Activated T-helper 2 cell treated with anti-CD3 and anti-CD28 coated beads, Interferon-gamma antibody, Interleukin-2, Interleukin-4, amounts not matched to agents 10 μg/mL and 5 μg/mL and 100 μg/mL, durations not matched to agents 14 hours and 24 hours and 36 hours (primary cell): Measurements from ENCODE around the gene NTM. TPM values are rescaled to one million over a fixed set of nuclear protein-coding genes. Genes with fewer than 3 reads are reported as not detected.
"Not testable (repeated sequence)": the region's sequence is repeated elsewhere in the genome, so short reads cannot be mapped to it uniquely, and the experiment has no call there.

Experiments used
- DNase-seq: peaks from one replicate; pipeline ENCODE4 v3.0.0; 2021; ENCODE audit warnings: low spot score
- H3K27ac Mint-ChIP-seq: one replicate; pipeline ENCODE4 v1.8.0; 2021; ENCODE audit warnings: mixed read lengths
- H3K27me3 Mint-ChIP-seq: one replicate; pipeline ENCODE4 v1.8.0; 2021; ENCODE audit warnings: low read depth, mixed read lengths
- H3K36me3 Mint-ChIP-seq: one replicate; pipeline ENCODE4 v1.8.0; 2021; ENCODE audit warnings: low read depth, mixed read lengths
- H3K4me1 Mint-ChIP-seq: one replicate; pipeline ENCODE4 v1.8.0; 2021; ENCODE audit warnings: low read depth, mixed read lengths
- H3K4me3 Mint-ChIP-seq: one replicate; pipeline ENCODE4 v1.8.0; 2021; ENCODE audit warnings: low read depth, mild to moderate bottlenecking, moderate library complexity, mixed read lengths
- H3K9me3 Mint-ChIP-seq: one replicate; pipeline ENCODE4 v1.8.0; 2021; ENCODE audit warnings: mixed read lengths
- intact Hi-C: fragments of 100-400 bp; cut with micrococcal nuclease; formaldehyde crosslinking; loops from one replicate; pipeline ENCODE4 v1.15.1; 2023
- total RNA-seq: library from RNA; stranded (reverse); gene quantifications from 2 replicates; pipeline ENCODE4 v1.2.3, GENCODE V29; 2022

Gene NTM
- total RNA-seq, 1 donor from 2014 or later: not detected

DNA sequence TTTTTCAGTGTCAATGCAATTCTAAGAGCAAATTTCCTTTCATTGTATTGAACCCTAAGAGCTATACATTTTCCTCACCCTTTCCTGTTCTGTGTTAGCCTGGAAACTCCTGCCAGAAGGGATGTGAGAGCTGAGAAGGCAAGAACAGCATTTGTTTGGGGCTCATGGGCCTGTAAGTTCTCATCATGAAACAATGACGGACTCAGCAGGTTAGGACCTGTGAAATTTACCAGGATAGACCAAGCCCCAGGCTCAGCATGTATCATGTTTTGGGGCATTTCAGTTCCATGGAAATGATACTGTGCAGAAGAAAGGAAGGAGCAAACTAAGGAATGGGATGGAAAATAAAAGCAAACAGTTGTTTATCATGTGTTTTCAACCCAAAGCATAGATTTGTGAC, 41.6 kb downstream of the NTM start:
- no peak for DNase-seq
- H3K36me3 Mint-ChIP-seq: no peaks in the 10 kb centered on the region
- no peaks in the 10 kb centered on the region for H3K9me3 Mint-ChIP-seq
- H3K4me3 Mint-ChIP-seq: no peak overlapping the region
- H3K4me1 Mint-ChIP-seq: no peaks in the 10 kb centered on the region
- no peaks in the 10 kb centered on the region for H3K27me3 Mint-ChIP-seq
- intact Hi-C loops: no loop called here
- no peak overlapping the region for H3K27ac Mint-ChIP-seq

DNA sequence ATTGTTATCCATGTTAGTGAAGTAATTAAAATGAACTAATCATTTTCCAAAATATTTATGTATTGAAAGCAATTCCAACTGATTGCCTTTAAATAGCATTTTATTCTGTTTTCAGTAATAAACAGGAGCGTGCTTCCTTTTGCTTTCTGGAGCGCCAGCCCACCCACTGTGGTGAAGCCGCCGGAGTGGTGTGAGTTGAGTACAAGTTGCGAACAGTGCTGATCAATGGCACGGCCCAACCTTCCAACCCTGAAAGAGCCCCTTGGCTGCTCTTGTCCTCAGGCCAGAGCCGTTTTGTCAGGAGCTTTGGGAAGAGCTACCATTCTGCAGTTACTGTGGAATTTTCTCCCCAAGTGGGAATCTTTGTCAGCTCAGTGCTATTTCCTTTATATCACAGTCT, 42.8 kb downstream of the NTM start:
- no peak overlapping the region for H3K4me3 Mint-ChIP-seq
- no peak for DNase-seq
- H3K27ac Mint-ChIP-seq: no peak overlapping the region
- no peaks in the 10 kb centered on the region for H3K9me3 Mint-ChIP-seq
- intact Hi-C loops: no loop called here
- no peaks in the 10 kb centered on the region for H3K27me3 Mint-ChIP-seq
- H3K4me1 Mint-ChIP-seq: no peaks in the 10 kb centered on the region
- no peaks in the 10 kb centered on the region for H3K36me3 Mint-ChIP-seq

DNA sequence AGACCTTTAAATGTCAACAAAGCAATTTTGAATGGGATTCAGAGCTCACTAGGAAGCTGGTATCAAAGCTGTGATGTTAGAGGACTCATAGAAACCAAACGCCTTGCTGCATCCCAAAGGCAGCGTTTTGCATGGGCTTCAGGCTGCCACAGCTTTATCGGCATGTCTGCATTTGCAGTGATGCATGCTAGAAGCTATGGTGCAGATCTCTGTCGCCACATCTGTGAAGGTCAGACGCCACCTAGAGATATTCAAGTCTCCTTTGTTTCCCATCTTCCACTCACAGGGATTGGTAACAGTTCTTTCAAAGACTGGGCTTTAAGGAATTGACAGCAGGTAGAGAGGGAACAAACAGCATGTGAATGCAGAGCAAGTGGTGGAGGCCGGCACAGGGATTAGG, 47.8 kb downstream of the NTM start:
- H3K36me3 Mint-ChIP-seq: no peaks in the 10 kb centered on the region
- H3K4me3 Mint-ChIP-seq: no peak overlapping the region
- H3K9me3 Mint-ChIP-seq: no peaks in the 10 kb centered on the region
- no peak for DNase-seq
- no peak overlapping the region for H3K27ac Mint-ChIP-seq
- no peaks in the 10 kb centered on the region for H3K4me1 Mint-ChIP-seq
- no peaks in the 10 kb centered on the region for H3K27me3 Mint-ChIP-seq
- intact Hi-C loops: no loop called here

DNA sequence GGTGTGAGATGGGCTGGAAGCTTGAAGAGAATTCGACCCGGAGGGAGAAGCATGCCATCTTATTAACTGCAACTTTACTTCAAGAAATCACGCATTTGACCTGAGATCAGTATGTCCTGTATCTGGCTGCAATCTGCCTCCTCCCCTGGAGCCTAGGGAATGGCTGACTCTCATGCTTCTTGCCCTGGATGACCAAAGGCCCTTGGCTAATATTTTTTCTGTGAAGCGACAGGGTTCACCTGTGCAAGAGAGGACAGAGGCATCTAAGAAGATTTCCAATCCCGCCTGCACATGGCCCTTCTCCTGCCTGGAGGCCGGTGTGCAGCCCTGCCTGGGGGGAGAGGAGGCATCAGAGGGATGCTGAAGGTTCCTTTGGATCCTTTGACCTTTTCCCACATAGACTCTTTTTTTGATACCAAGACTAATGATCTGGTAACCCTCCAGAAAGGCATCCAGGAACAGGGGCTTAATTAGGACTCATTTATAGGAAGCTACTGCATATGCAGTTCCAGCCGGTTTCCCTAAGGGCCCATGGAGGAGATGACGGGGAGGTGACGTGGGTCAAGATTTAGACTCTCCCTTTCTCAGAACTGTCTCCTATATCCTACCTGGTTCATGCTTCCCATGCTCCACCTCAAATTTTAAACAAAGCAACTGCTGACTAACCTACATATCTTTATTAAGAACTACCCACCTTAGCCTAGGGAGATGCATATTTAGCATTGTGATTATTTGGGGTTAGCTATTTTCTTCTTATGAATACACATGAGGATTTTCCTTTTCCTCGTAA, 50.8 kb downstream of the NTM start:
- Mint-ChIP-seq H3K4me3 (no peak overlapping the region), H3K36me3 (no peaks in the 10 kb centered on the region), H3K27ac (no peak overlapping the region), H3K4me1 (no peaks in the 10 kb centered on the region), H3K9me3 (no peaks in the 10 kb centered on the region), H3K27me3 (no peaks in the 10 kb centered on the region)
- DNase-seq: no peak
- intact Hi-C loops: no loop called here

DNA sequence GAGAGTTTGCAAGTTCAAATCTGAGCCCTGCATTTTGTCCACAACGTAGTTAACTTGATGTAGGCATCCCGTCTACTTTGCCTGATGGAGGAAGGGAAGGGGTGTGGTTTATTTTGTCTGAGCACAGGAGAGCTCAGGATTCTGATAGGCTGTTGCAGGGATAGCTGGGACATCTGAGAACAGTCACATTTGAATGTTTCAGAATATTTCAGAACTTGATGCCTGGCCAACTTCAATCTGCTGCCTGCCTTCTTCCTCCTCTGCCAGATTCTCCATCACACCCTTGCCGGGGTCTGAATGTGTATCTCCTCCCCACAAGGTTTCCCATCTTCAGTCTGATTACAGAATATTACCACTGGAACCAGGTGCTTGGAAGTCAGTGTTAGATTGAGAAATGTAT, 51.6 kb downstream of the NTM start:
- H3K27ac Mint-ChIP-seq: no peak overlapping the region
- no peak overlapping the region for H3K4me3 Mint-ChIP-seq
- intact Hi-C loops: no loop called here
- no peaks in the 10 kb centered on the region for H3K4me1 Mint-ChIP-seq
- DNase-seq: no peak
- no peaks in the 10 kb centered on the region for H3K36me3 Mint-ChIP-seq
- H3K9me3 Mint-ChIP-seq: no peaks in the 10 kb centered on the region
- H3K27me3 Mint-ChIP-seq: no peaks in the 10 kb centered on the region

DNA sequence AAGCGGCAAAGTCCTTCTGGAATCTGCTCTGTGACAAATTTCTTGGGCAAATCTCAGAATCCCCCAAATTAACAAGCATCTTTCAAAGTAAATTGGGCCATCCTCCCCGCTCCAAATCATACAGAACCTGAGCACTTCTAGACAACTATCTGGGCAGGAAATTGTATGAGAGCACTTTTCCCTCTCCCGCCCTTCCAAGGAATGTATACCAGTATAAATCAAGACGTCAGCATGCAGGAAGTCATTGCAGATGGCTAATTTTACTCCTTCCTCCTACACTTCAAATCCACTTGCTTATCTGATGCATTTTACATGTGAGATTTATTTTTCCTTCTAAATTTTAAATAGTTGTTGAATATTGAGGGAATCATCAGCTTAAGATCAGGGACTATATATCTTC, 52.1 kb downstream of the NTM start:
- no peak overlapping the region for H3K4me3 Mint-ChIP-seq

DNA sequence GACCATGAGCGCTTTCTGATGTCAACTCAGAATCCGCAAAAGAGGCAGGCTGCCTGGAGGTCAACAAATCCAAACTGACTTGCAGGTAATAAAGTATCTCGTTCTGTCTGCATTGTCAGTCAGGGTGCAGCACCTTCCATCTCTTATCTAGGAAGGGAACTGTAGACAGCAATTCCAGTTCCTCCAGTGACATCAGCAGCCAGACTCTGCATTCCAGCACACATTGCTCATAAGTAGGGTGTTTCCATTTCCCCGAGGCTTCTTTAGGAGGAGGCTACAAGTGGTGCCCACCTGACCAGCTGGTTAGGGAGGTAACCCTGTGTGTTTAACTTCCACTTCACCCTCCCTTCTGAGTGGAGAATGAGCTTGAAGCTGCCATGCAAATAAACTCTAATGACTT, 53.3 kb downstream of the NTM start:
- Mint-ChIP-seq H3K36me3 (no peaks in the 10 kb centered on the region), H3K27me3 (no peaks in the 10 kb centered on the region), H3K4me1 (no peaks in the 10 kb centered on the region), H3K27ac (no peak overlapping the region), H3K9me3 (peaks cover 4% of the 10 kb centered on the region), H3K4me3 (no peak overlapping the region)
- DNase-seq: no peak
- intact Hi-C loops: no loop called here

More for the DNA sequence above, 52.1 kb downstream of the NTM start:
- DNase-seq: no peak
- H3K4me1 Mint-ChIP-seq: no peaks in the 10 kb centered on the region
- intact Hi-C loops: no loop called here
- H3K36me3 Mint-ChIP-seq: no peaks in the 10 kb centered on the region
- H3K27ac Mint-ChIP-seq: no peak overlapping the region
- H3K27me3 Mint-ChIP-seq: no peaks in the 10 kb centered on the region
- no peaks in the 10 kb centered on the region for H3K9me3 Mint-ChIP-seq

DNA sequence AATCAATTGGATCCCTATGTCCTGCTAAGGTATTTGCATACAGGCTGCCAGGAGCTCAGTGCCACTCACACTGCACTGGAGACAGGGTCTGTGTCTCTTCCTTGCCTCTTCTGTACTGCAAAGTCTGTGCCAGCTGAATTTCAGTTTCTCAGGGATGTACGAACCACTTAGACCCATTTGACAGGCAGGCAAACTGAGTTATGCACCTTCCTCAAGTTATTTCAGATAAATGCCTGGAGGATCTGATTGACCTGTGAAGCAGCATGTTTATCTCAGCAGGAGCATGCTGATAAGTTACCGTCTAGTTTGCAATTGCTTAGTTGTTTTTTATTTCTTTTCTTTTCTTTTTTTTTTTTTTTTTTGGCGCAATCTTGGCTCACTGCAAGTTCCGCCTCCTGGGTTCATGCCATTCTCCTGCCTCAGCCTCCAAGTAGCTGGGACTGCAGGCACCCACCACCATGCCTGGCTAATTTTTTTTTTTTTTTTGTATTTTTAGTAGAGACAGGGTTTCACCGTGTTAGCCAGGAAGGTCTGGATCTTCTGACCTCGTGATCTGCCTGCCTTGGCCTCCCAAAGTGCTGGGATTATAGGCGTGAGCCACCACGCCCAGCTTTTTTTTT, 54.0 kb downstream of the NTM start:
- H3K4me1 Mint-ChIP-seq, H3K36me3 Mint-ChIP-seq, H3K27me3 Mint-ChIP-seq, DNase-seq, H3K27ac Mint-ChIP-seq, intact Hi-C loops, H3K9me3 Mint-ChIP-seq, H3K4me3 Mint-ChIP-seq: not testable (repeated sequence)

DNA sequence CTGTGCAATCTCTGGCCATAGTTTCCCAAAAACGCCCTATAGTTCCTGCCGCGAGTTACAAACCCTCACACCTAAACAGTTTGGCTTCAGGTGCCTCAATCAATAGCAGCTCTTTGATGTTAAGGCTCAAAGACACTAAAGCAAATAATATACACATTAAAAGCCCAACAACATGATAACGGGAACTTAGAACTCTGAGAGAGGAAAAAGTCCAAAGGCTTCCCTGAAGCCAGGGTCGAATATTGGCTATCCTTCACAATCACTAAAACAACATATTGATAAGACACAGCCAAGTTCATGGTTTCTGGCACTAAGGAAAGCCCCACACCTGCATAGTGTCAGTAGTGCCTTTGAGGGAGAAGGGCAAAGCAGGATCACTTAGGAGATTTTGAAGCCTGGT, 54.9 kb downstream of the NTM start:
- H3K4me3 Mint-ChIP-seq: no peak overlapping the region

DNA sequence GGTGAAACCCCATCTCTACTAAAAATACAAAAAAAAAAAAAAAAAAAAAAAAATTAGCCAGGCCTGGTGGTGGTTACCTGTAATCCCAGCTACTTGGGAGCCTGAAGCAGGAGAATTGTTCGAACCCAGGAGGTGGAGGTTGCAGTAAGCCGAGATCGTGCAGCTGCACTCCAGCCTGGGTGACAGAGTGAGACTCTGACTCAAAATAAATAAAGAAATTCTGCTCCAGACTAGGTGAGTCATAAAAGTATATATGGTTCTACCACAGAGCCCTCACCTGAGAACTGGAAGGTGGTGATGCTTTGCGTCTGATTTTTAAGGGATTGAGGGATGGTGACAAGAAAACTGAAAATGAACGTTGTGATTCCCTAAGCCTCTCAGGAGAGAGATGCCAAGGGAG, 58.4 kb downstream of the NTM start:
- Mint-ChIP-seq H3K36me3 (no peaks in the 10 kb centered on the region), H3K27ac (no peak overlapping the region), H3K4me3 (no peak overlapping the region), H3K9me3 (peaks cover 4% of the 10 kb centered on the region), H3K27me3 (no peaks in the 10 kb centered on the region), H3K4me1 (no peaks in the 10 kb centered on the region)
- intact Hi-C loops: no loop called here
- no peak for DNase-seq

More for the DNA sequence above, 54.9 kb downstream of the NTM start:
- Mint-ChIP-seq H3K36me3 (no peaks in the 10 kb centered on the region), H3K4me1 (no peaks in the 10 kb centered on the region), H3K27ac (no peak overlapping the region), H3K27me3 (no peaks in the 10 kb centered on the region), H3K9me3 (peaks cover 4% of the 10 kb centered on the region)
- intact Hi-C loops: no loop called here
- DNase-seq: no peak

DNA sequence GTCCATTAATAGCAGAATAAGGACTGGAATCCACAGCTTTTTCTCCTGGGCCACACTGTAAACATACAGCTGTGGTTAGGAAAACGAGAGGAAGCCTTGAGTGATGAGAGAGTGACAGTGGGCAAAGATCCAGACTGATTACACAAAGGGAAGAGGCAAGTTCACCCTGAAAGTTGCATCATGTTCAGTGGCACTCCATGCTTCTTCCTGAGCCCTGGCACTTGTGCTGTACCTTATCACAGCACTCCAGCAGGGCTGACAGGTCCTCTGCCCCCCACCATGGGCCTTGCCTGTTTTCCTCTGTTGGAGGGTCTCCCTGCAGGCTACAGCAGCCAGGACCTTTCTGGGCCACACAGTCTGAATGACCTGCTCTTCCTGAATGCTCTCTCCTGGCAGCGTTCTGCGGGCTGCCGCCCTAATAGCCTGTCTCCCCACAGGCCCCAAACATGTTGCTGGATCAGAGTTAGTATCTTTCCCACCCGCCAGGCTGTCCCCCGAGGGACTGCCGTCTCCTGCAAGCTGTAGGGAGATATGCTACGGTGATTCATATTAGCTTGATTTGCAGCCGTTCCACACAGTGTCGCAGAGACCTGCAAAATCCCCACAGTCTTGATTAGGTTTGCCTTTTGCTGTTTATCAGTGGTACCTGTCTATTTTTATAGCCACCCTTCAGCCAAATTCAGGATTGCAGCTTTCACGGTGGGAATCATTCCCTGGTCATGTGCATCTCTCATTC, 60.2 kb downstream of the NTM start:
- peaks cover 4% of the 10 kb centered on the region for H3K9me3 Mint-ChIP-seq
- H3K27me3 Mint-ChIP-seq: no peaks in the 10 kb centered on the region
- no peaks in the 10 kb centered on the region for H3K36me3 Mint-ChIP-seq
- H3K27ac Mint-ChIP-seq: no peak overlapping the region
- no peaks in the 10 kb centered on the region for H3K4me1 Mint-ChIP-seq
- no peak for DNase-seq
- intact Hi-C loops: no loop called here
- H3K4me3 Mint-ChIP-seq: no peak overlapping the region

DNA sequence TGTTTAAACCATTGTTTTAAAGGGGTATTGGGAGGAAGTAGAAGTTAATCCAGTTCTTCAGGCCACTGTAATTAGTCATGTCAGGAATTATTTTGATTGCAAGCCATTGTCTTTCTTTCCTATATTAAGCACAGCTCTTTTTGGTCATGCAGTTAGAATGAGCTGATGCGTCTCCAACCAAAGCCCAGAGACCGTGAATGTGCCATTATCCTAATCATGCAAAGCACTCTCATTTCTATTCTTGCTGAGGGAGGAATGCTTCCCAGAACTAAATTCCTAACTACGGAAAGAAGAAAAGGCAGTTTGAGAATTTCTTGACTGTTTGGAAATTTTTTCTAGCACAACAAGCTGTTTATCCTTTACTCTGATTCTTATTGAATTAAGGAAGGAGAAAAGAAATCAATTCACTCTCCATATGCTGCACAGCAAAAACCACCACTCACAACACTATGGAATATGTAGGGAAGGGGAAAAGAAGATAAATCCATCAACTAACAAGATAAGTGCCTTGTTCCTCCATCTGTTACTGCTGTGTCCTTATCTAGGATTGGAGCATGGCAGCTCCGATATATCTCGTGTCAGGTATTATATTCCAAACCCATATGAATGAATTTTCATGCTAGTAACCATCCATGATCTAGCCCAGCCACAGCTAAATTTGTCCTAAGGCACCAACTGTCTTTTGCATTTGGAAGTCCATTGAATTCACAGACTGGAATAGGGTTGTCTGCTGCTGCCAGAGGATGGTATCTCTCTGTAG, 70.8 kb downstream of the NTM start:
- H3K4me1 Mint-ChIP-seq: no peaks in the 10 kb centered on the region

More for the DNA sequence above, 70.8 kb downstream of the NTM start:
- intact Hi-C loops: no loop called here
- no peak for DNase-seq
- Mint-ChIP-seq H3K27me3 (no peaks in the 10 kb centered on the region), H3K4me3 (no peak overlapping the region), H3K9me3 (peaks cover 4% of the 10 kb centered on the region), H3K27ac (no peak overlapping the region), H3K36me3 (no peaks in the 10 kb centered on the region)
